GM12878 (cell line): ENCODE results near the gene GPR155. TPM values are rescaled to one million over a fixed set of nuclear protein-coding genes. Genes with fewer than 3 reads are reported as not detected.
A peak's percentile ranks its signal among the peaks of the same experiment; 100 is the strongest.
"Not testable (repeated sequence)": the region's sequence is repeated elsewhere in the genome, so short reads cannot be mapped to it uniquely, and the experiment has no call there.

Source experiments
- ATAC-seq: fragments of 200-7000 bp; cut with Tn5 transposase; 3 replicates; pipeline ENCODE4 v1.9.1; 2020; ENCODE audit warnings: mild to moderate bottlenecking, moderate library complexity
- BruUV-seq: library from RNA; stranded (reverse); fragments of 400-500 nt; replicated peaks from 2 replicates; lab custom pipeline; 2021; lab: Mats Ljungman, UMichigan
- CTCF ChIA-PET: fragments of 300-600 bp; sonication (Branson Sonifier 250); formaldehyde crosslinking; extraction: SDS; loops from one replicate; lab custom pipeline; 2021; ENCODE audit warnings: inconsistent platforms; lab: Yijun Ruan, JAX
- POLR2A ChIA-PET: fragments of 350-600 bp; formaldehyde crosslinking; extraction: SDS; loops from one replicate; lab custom pipeline; 2021; ENCODE audit warnings: inconsistent platforms; lab: Charles Lee
- RAD21 ChIA-PET: fragments of 300-600 bp; sonication (Branson Sonifier 250); formaldehyde crosslinking; loops from one replicate; lab custom pipeline; 2023; ENCODE audit warnings: antibody characterized with exemption; ENCODE audit not compliant: unreplicated experiment; lab: Charles Lee
- SMC1A ChIA-PET: fragments of 300-600 bp; sonication (Branson Sonifier 250); formaldehyde crosslinking; loops from one replicate; lab custom pipeline; 2023; ENCODE audit not compliant: unreplicated experiment, uncharacterized antibody; lab: Charles Lee
- DNase-seq: peaks from one replicate; pipeline ENCODE4 v3.0.0-alpha.2; 2011; ENCODE audit warnings: low read depth, low spot score
- FAIRE-seq: peaks from 3 replicates; lab custom pipeline; 2011; peaks lifted over from hg19 to GRCh38; lab: Jason Lieb, UNC
- H2AFZ ChIP-seq: 2 replicates; pipeline ENCODE4 v1.6.0; 2011; ENCODE audit warnings: low read depth, low read length, control low read depth; ENCODE audit not compliant: control insufficient read depth
- H3K27ac ChIP-seq: 2 replicates; pipeline ENCODE4 v1.5.1; 2011; ENCODE audit warnings: control low read depth; ENCODE audit not compliant: control insufficient read depth, insufficient read depth
- H3K27me3 ChIP-seq, 2 experiments: replicated peaks in 1 of 2; 2 replicates each; pipeline versions ENCODE4 v1.6.0 to v1.6.1; 2011; ENCODE audit warnings: low read length in 1 of 2; ENCODE audit not compliant: control insufficient read depth in 2 of 2, insufficient read depth in 2 of 2
- H3K36me3 ChIP-seq, 2 experiments: 2 replicates each; pipeline ENCODE4 v1.5.1; 2011; ENCODE audit warnings: low read length in 1 of 2; ENCODE audit not compliant: control insufficient read depth in 2 of 2, insufficient read depth in 2 of 2
- H3K4me1 ChIP-seq: 2 replicates; pipeline ENCODE4 v1.6.1; 2011; ENCODE audit warnings: mild to moderate bottlenecking, low read length, moderate library complexity, mixed read lengths; ENCODE audit not compliant: control insufficient read depth, insufficient read depth
- H3K4me2 ChIP-seq: 2 replicates; pipeline ENCODE4 v1.6.0; 2011; ENCODE audit warnings: control low read depth; ENCODE audit not compliant: control insufficient read depth, insufficient read depth
- H3K4me3 ChIP-seq: fragments of 200-600 bp; sonication (generic); 2 replicates; pipeline ENCODE4 v1.5.1; 2016
- H3K79me2 ChIP-seq: 2 replicates; pipeline ENCODE4 v1.6.0; 2011; ENCODE audit warnings: low read length; ENCODE audit not compliant: control insufficient read depth, insufficient read depth
- H3K9ac ChIP-seq: 2 replicates; pipeline ENCODE4 v1.8.0; 2011; ENCODE audit warnings: low read length, control low read depth, mixed read lengths; ENCODE audit not compliant: control insufficient read depth, insufficient read depth
- H3K9me3 ChIP-seq: replicated peaks from 3 replicates; pipeline ENCODE4 v1.5.1; 2011; ENCODE audit warnings: mild to moderate bottlenecking, low read length; ENCODE audit not compliant: control insufficient read depth, insufficient read depth
- H4K20me1 ChIP-seq: 2 replicates; pipeline ENCODE4 v1.6.0; 2011; ENCODE audit not compliant: control insufficient read depth, insufficient read depth
- NFIC ChIP-seq: IDR thresholded peaks from 2 replicates; pipeline ENCODE4 v1.6.1; 2012; ENCODE audit warnings: low read depth, mild to moderate bottlenecking, inconsistent platforms, low read length, moderate library complexity
- SRF ChIP-seq, 2 experiments: IDR thresholded peaks; 2 replicates each; pipeline ENCODE4 v1.6.1; 2011; ENCODE audit warnings: low read depth in 2 of 2, low read length in 2 of 2, mild to moderate bottlenecking in 1 of 2, moderate library complexity in 1 of 2
- WGBS: methylation state at CpG from one replicate; pipeline ENCODE4 v1.1.6; 2016; ENCODE audit warnings: low lambda C conversion rate; ENCODE audit not compliant: insufficient replicate concordance, insufficient coverage; ENCODE audit errors: missing lambda C conversion rate; 5-methylcytosine and 5-hydroxymethylcytosine counted together
- in situ Hi-C: fragments of 300-500 bp; cut with MboI; formaldehyde crosslinking; loops from 9 replicates; pipeline ENCODE4 v1.14.3; 2018; ENCODE audit warnings: mixed read lengths
- intact Hi-C: fragments of 100-400 bp; cut with micrococcal nuclease; formaldehyde crosslinking; loops from one replicate; pipeline ENCODE4 v1.14.2; 2022; ENCODE audit not compliant: unreplicated experiment
- polyA plus RNA-seq, 11 experiments: library from polyadenylated mRNA; depleted of rRNA in 4 of 11; unstranded in 6 of 11; stranded (reverse) in 5 of 11; fragments of >200 nt; fragmentation: Nextera tagmentation in 4 of 11; fragmentation: Illumina TruSeq in 1 of 11; extraction: Ambion mirVana in 4 of 11; extraction: Trizol in 1 of 11; gene quantifications; 1 replicate in 1 of 11; 2 replicates in 10 of 11; pipeline versions ENCODE4 v1.2.1 to v1.2.3, GENCODE V29; 2011 to 2016; ENCODE audit warnings: inconsistent platforms in 2 of 11, missing spikeins in 2 of 11, low read depth in 1 of 11
- total RNA-seq, 4 experiments: library from RNA; depleted of rRNA in 3 of 4; stranded (reverse); fragments of >200 nt in 3 of 4; fragmentation: Illumina TruSeq in 1 of 4; extraction: Trizol in 1 of 4; gene quantifications; 2 replicates each; pipeline versions ENCODE4 v1.2.1 to v1.2.3, GENCODE V29; 2013 to 2021
- TF ChIP-seq, protein P1 (sequence below): fragments of 450-650 bp; IDR thresholded peaks from 2 replicates; pipeline ENCODE4 v1.6.1; 2017; ENCODE audit warnings: mild to moderate bottlenecking

Gene GPR155
- total and polyA plus RNA-seq, 10 of the 15 experiments (the other 5 are each of a cell fraction or from before 2014, with no cell fraction given), result 0.53 to 3.0 (median 1.5) TPM

DNA sequence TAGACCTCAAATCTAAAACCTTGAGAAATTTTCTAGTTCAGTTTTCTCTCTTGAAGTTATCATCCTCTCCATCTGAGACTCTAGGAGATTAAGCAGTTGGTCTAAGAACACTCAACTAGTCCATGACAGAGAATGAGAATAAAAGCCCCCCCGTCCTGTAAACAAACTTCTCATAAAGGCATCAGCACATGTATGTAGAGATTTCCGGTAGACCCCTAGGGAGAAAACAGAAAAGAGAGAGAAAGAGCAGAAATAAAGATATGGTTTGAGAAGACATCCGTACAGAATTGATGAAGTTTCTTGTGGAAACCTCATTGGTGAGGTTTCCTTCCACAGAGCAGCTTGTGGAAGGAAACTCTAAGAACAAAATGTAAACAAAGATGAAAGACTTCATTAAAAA lies 3.2 kb upstream of the GPR155 start:
- SMC1A ChIA-PET, result interaction anchor here (0.6 to 1.1 kb wide), 3 partner anchors 22 to 108 kb away, joined by 3 read pairs; no protein-coding TSS in a partner anchor
- peaks cover 17% of the 10 kb centered on the region for H3K4me1 ChIP-seq
- WGBS, result 16% methylated on average over 3 of the region's 3 CpGs
- H3K27me3 ChIP-seq, result no peaks in the 10 kb centered on the region
- H3K79me2 ChIP-seq, result no peaks in the 10 kb centered on the region
- no peaks in the 10 kb centered on the region for H3K36me3 ChIP-seq
- TF ChIP-seq SRF (IDR thresholded peaks at IDR 0.05; ENCODE audit: low read depth in 2 of 2, low read length in 2 of 2) (no peak), NFIC (0 out of 2 replicates have a peak, but pooled peaks have one; percentile 30)
- DNase-seq (no peak), ATAC-seq (no peak), FAIRE-seq (no peak)
- H3K27ac ChIP-seq, result peak overlapping the region; percentile 58
- H3K4me3 ChIP-seq, result 0 out of 2 replicates have a peak overlapping the region, but pooled peaks have one; percentile 13
- CTCF ChIA-PET, result no interaction called here
- RAD21 ChIA-PET, result interaction anchor here (0.9 kb wide), 1 partner anchor 107 kb away, joined by 3 read pairs; the partner anchor contains the start of gene WIPF1
- peak overlapping the region; percentile 38 for H2AFZ ChIP-seq
- H4K20me1 ChIP-seq, result no peaks in the 10 kb centered on the region
- H3K9ac ChIP-seq, result no peak overlapping the region
- POLR2A ChIA-PET, result no interaction called here
- H3K9me3 ChIP-seq, result no peaks in the 10 kb centered on the region
- BruUV-seq, result no TSS peak
- in situ Hi-C loops, result no loop called here
- peak overlapping the region; percentile 64; the same call in 1 of the 2 replicates for H3K4me2 ChIP-seq
- intact Hi-C loops, result loop anchor here (5.0 kb wide), 1 partner anchor 107 kb away; the partner anchor contains the start of gene WIPF1

DNA sequence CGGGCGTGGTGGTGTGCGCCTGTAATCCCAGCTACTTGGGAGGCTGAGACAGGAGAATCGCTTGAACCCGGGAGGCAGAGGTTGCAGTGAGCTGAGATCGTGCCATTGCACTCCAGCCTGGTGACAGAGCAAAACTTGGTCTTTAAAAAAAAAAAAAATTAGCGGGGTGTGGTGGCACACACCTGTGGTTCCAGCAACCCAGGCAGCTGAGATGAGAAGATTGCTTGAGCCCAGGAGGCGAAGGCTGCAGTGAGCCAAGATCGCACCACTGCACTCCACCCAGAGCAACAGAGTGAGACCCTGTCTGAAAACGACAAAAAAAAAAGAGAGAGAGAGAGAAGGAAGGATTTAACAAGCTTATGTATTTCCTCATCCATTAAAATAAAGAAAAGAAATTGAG lies 2.7 kb upstream of the GPR155 start:
- H3K4me3 ChIP-seq, result 0 out of 2 replicates have a peak overlapping the region, but pooled peaks have one; percentile 13
- H3K36me3 ChIP-seq, DNase-seq, H3K9me3 ChIP-seq, BruUV-seq, ATAC-seq, H3K79me2 ChIP-seq, CTCF ChIA-PET, H4K20me1 ChIP-seq, H3K27me3 ChIP-seq, FAIRE-seq, intact Hi-C loops, H3K9ac ChIP-seq, in situ Hi-C loops: not testable (repeated sequence)
- H3K27ac ChIP-seq, result peak overlapping the region; percentile 58
- POLR2A ChIA-PET, result interaction anchor here (1.3 to 1.6 kb wide), 2 partner anchors 106 to 121 kb away, joined by 3 read pairs; no protein-coding TSS in a partner anchor
- peak overlapping the region; percentile 64 for H3K4me2 ChIP-seq
- H3K4me1 ChIP-seq, result peaks cover 17% of the 10 kb centered on the region
- H2AFZ ChIP-seq, result peak overlapping the region; percentile 38
- 48% methylated on average over 7 of the region's 10 CpGs for WGBS
- SMC1A ChIA-PET, result interaction anchor here (0.6 to 1.1 kb wide), 3 partner anchors 23 to 109 kb away, joined by 3 read pairs; no protein-coding TSS in a partner anchor
- RAD21 ChIA-PET, result interaction anchor here (0.9 kb wide), 1 partner anchor 108 kb away, joined by 3 read pairs; the partner anchor contains the start of gene WIPF1
- TF ChIP-seq, protein P1, sequence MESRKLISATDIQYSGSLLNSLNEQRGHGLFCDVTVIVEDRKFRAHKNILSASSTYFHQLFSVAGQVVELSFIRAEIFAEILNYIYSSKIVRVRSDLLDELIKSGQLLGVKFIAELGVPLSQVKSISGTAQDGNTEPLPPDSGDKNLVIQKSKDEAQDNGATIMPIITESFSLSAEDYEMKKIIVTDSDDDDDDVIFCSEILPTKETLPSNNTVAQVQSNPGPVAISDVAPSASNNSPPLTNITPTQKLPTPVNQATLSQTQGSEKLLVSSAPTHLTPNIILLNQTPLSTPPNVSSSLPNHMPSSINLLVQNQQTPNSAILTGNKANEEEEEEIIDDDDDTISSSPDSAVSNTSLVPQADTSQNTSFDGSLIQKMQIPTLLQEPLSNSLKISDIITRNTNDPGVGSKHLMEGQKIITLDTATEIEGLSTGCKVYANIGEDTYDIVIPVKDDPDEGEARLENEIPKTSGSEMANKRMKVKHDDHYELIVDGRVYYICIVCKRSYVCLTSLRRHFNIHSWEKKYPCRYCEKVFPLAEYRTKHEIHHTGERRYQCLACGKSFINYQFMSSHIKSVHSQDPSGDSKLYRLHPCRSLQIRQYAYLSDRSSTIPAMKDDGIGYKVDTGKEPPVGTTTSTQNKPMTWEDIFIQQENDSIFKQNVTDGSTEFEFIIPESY, result peak; percentile 75; the same call in 1 of the 2 replicates
